ENCODE measurements around the gene KAT6B. TPM values are rescaled to one million over a fixed set of nuclear protein-coding genes. Genes with fewer than 3 reads are reported as not detected.
A peak's percentile ranks its signal among the peaks of the same experiment; 100 is the strongest.
"Not testable (repeated sequence)": the region's sequence is repeated elsewhere in the genome, so short reads cannot be mapped to it uniquely, and the experiment has no call there.

Gene KAT6B
- total RNA-seq, result 42.6 TPM
- long read RNA-seq, partial matches to known transcripts, result 2 of 3 reads
- long read RNA-seq, other reads (novel, unspliced or antisense), result 1 of 3 reads

- peak; percentile 94 for ATAC-seq
- DNase-seq (ENCODE audit: missing footprints), result peak; percentile 100
- intact Hi-C loops (cut with DNase I), result loop anchor here (2.0 to 10.0 kb wide), 6 partner anchors 96 to 559 kb away; partner anchors contain the start of genes COMTD1 and SAMD8
These were observed at the start of gene KAT6B for GRCh38 chr10:74826142-74827044. Gene KAT6B, plus strand, starts transcription at chr10:74826600. Its CDS starts 16,258 bp downstream, at chr10:74842858.

GRCh38 chr10:74778436-74779094 is 47.8 kb upstream of the KAT6B start:
- DNase-seq (ENCODE audit: missing footprints) (no peak), ATAC-seq (no peak)
- intact Hi-C loops (cut with DNase I), result no loop called here

- ATAC-seq; DNase-seq (ENCODE audit: missing footprints); intact Hi-C loops (cut with DNase I): not testable (repeated sequence)
These were observed 44.5 kb upstream of the KAT6B start for GRCh38 chr10:74781870-74782269.

- ATAC-seq, result no peak
- intact Hi-C loops (cut with DNase I), result no loop called here
- no peak for DNase-seq (ENCODE audit: missing footprints)
These were observed 41.9 kb upstream of the KAT6B start for GRCh38 chr10:74784462-74784861.

GRCh38 chr10:74786126-74786525 is 40.3 kb upstream of the KAT6B start:
- DNase-seq (ENCODE audit: missing footprints) (no peak), ATAC-seq (no peak)
- intact Hi-C loops (cut with DNase I), result no loop called here

GRCh38 chr10:74787457-74787856 is 38.9 kb upstream of the KAT6B start:
- intact Hi-C loops (cut with DNase I), result no loop called here
- DNase-seq (ENCODE audit: missing footprints) (no peak), ATAC-seq (no peak)

DNA sequence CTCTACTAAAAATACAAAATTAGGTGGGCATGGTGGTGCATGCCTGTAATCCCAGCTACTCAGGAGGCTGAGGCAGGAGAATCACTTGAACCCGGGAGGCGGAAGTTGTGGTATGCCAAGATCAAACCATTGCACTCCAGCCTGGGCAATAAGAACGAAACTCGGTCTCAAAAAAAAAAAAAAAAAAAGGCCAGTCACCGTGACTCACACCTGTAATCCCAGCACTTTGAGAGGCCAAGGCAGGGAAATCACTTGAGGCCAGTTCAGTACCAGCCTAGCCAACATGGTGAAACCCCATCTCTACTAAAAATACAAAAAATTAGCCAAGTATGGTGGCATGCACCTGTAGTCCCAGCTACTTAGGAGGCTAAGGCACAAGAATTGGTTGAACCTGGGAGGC is 34.4 kb upstream of the KAT6B start:
- intact Hi-C loops (cut with DNase I); DNase-seq (ENCODE audit: missing footprints); ATAC-seq: not testable (repeated sequence)

DNA sequence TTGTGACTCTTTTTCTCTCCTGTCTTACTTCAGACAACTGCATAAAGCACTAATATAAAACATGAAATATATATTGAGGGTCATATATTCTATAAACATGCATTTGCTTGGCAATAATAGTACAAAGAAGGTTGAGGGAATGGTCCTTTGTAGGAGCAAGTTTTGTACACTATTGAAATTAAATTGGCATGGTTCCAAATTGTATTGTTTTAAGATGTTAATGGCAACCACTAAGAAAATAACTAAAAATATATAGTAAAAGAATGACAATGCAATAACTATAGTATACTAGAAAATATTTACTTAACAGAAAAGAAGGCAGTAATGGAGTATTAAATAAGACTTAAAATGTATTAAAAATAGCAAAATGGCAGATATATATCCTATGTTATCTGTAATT is 33.7 kb upstream of the KAT6B start:
- ATAC-seq (no peak), DNase-seq (ENCODE audit: missing footprints) (no peak)
- intact Hi-C loops (cut with DNase I), result no loop called here

DNA sequence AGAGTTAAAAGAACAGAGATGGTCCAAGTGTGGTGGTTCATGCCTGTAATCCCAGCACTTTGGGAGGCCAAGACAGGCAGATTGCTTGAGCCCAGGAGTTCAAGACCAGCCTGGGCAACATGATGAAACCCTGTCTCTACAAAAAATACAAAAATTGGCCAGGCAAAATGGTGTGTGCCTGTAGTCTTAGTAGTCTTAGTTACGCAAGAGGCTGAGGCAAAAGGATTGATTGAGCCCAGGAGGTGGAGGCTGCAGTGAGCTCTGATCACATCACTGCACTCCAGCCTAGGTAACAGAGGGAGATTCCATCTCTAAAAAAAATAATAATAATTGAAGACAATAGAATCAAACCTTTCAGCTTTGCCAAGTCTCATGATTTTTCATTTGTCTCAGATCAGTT is 33.2 kb upstream of the KAT6B start:
- intact Hi-C loops (cut with DNase I); ATAC-seq; DNase-seq (ENCODE audit: missing footprints): not testable (repeated sequence)

DNA sequence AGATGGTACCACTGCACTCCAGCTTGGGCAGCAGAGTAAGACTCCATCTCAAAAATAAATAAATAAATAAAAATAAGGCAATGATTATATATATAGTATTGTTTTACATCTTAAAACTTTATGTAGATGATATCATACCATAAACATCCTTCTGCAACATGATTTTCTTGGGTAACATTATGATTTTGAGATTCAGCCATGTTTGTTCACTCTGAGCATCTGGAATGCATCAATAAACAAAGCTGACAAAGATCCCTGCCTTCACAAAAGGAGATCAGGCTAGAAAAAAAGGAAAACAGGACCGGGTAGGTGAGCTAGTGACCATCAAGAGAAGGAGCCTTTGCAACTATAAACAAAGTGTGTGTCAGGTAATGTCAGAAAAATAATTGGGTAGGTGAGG is 31.9 kb upstream of the KAT6B start:
- intact Hi-C loops (cut with DNase I), result no loop called here
- ATAC-seq (no peak), DNase-seq (ENCODE audit: missing footprints) (no peak)

GRCh38 chr10:74797550-74797949 is 28.9 kb upstream of the KAT6B start:
- no peak for DNase-seq (ENCODE audit: missing footprints)
- no peak for ATAC-seq
- intact Hi-C loops (cut with DNase I), result no loop called here

DNA sequence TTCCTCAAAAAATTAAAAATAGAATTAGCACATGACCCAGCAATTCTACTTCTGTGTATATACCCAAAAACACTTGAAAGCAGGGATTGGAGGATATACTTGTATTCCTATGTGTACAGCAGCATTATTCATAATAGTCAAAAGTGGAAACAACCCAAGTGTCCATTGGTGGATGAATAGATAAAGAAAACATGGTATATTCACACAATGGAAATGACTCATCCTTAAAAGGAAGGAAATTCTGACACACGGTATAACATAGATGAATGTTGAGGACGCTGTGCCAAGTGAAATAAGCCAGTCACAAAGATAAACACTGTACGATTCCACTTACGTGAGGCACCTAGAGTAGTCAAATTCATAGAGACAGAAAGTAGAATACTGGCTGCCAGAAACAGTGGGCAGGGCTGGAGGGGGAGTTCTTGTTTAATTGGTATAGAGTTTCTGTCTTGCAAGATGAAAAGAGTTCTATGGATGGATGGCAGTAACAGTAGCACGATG is 26.6 kb upstream of the KAT6B start:
- no peak for DNase-seq (ENCODE audit: missing footprints)
- intact Hi-C loops (cut with DNase I), result no loop called here
- no peak for ATAC-seq

GRCh38 chr10:74801447-74801846 is 25.0 kb upstream of the KAT6B start:
- ATAC-seq (no peak), DNase-seq (ENCODE audit: missing footprints) (no peak)
- intact Hi-C loops (cut with DNase I), result no loop called here

GRCh38 chr10:74808501-74808900 is 17.9 kb upstream of the KAT6B start:
- intact Hi-C loops (cut with DNase I), result no loop called here
- ATAC-seq (no peak), DNase-seq (ENCODE audit: missing footprints) (no peak)

- ATAC-seq, result no peak
- intact Hi-C loops (cut with DNase I), result no loop called here
- no peak for DNase-seq (ENCODE audit: missing footprints)
These were observed 16.3 kb upstream of the KAT6B start for GRCh38 chr10:74810087-74810486.

DNA sequence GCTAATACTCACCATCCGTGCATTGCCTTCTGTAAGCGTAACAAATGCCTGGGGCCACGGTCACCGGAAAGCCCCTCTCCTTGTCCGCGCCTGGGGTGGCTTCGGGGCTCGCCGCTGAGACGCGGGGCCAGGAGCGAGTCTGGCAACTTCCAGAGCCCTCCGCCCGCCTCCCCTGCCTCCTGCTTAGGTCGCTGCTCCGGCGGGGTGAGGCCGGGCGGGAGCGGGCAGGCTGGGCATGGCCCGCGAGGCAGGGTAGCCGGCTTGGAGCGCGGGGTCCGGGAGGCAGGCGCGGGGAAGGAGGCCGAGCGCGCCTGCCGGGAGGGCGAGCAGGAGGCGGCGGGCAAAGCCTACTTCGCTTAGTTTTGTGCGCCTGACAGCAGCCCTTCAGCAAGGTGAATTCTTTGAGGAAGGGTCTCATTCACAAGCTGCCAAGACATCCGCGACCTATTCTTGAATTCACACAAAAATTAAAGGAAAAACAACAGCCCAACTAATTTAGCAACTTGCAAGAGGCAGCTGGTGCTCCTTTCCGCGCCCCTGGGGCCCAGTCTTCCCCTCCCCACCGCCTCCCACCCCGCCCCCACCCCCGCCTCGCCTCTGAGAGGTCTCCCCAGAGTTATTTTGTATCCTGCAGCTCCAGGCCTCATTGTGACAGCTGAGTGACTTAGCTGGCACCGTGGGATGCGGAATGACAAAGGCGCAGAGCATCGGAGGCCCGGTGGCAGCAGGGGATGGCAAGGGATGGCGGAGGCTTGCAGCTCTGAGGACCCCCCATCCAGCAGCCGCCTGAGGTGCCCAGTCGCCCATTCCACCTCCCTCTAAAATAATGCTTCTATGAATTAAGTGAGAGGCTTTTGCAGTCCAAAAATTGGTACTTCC is 12.8 kb upstream of the KAT6B start:
- no peak for DNase-seq (ENCODE audit: missing footprints)
- intact Hi-C loops (cut with DNase I), result no loop called here
- no peak for ATAC-seq

DNA sequence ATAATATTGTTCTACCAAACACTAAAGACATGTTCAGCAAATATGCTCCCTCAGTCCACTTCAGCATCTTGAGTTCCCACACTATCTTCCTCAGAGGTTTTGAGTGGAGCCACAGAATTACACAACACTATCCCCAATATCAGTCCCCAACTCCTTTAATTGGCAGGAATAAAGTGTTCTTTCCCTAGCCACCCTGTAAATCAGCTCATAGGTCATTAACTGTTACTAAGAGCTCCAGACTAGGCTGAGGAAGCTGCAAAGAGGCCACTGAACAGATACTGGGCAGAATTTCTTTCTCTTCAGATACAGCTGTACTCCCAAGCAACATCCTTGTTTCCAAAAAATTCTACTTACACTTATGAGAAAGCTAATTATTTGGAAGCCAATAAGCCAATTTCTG is 11.6 kb upstream of the KAT6B start:
- intact Hi-C loops (cut with DNase I), result no loop called here
- no peak for DNase-seq (ENCODE audit: missing footprints)
- ATAC-seq, result peak; percentile 77

DNA sequence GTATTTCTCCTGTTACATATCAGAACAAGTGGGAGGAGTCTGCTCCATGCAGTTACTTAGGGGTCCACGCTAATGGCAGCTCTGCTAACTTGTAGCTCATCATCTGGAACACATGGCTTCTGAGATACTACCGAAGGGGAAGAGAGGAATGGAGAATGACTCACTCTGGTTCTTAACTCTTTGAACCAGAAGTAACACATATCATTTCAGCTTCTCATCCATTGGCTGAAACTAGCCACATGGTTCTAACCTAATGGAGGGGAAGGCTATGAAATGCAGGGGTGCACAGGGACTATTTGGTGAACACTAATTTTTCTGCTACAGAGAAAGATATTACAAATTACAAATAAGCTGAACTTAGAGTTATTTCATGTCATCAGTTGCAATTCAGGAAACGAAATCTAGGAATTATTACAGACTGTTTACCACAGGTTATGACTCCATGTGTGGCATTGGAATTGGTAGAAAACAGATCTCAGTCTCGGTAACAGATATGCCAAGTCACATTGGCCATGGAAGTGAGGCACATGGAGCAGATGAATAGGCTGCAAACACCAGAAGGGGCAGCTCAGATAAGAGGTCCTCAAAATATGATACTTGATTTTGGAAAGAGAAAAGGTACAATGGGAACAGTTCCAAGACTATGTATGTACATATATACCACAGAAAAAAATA is 9.4 kb upstream of the KAT6B start:
- DNase-seq (ENCODE audit: missing footprints), result no peak
- ATAC-seq, result no peak
- intact Hi-C loops (cut with DNase I), result no loop called here

Data from Right ventricle myocardium inferior (tissue), 1 donor.